IMR-90 (cell line): ENCODE measurements around the gene SCML2. TPM values are rescaled to one million over a fixed set of nuclear protein-coding genes. Genes with fewer than 3 reads are reported as not detected.

Experiments
- ATAC-seq: fragments of 200-7000 bp; cut with Tn5 transposase; 2 replicates; pipeline ENCODE4 v1.9.1; 2020; ENCODE audit warnings: low read depth, mild to moderate bottlenecking, moderate library complexity
- BruUV-seq: library from RNA; stranded (reverse); fragments of 400-500 nt; replicated peaks from 2 replicates; lab custom pipeline; 2021; lab: Mats Ljungman, UMichigan
- CTCF ChIA-PET: fragments of 300-600 bp; formaldehyde crosslinking; extraction: SDS; loops from one replicate; lab custom pipeline; 2021; ENCODE audit warnings: antibody characterized with exemption; lab: Yijun Ruan, JAX
- POLR2A ChIA-PET: fragments of 300-600 bp; sonication (Branson Sonifier 250); formaldehyde crosslinking; loops from one replicate; lab custom pipeline; 2022; ENCODE audit warnings: antibody characterized with exemption; ENCODE audit not compliant: unreplicated experiment; lab: Charles Lee
- DNase-seq: peaks from one replicate; pipeline ENCODE4 v3.0.0; 2013
- H2AFZ ChIP-seq: replicated peaks from 2 replicates; pipeline ENCODE3; 2013; ENCODE audit warnings: low read length, mild to moderate bottlenecking; ENCODE audit not compliant: poor library complexity
- H2AK5ac ChIP-seq: 2 replicates; pipeline ENCODE4 v1.6.1; 2013; ENCODE audit warnings: low read depth, low read length, inconsistent platforms
- H2AK9ac ChIP-seq: replicated peaks from 2 replicates; pipeline ENCODE3; 2013; ENCODE audit warnings: mild to moderate bottlenecking, low read depth, low read length, moderate library complexity; ENCODE audit not compliant: poor library complexity
- H2BK120ac ChIP-seq: 2 replicates; pipeline ENCODE4 v1.6.1; 2013; ENCODE audit warnings: low read depth, low read length, inconsistent platforms
- H2BK15ac ChIP-seq: 3 replicates; pipeline ENCODE4 v1.6.1; 2013; ENCODE audit warnings: low read depth, low read length, inconsistent platforms
- H2BK20ac ChIP-seq: 2 replicates; pipeline ENCODE4 v1.6.1; 2013; ENCODE audit warnings: low read depth, mild to moderate bottlenecking, inconsistent platforms, low read length, moderate library complexity
- H2BK5ac ChIP-seq: 2 replicates; pipeline ENCODE4 v1.6.1; 2013; ENCODE audit warnings: mild to moderate bottlenecking, low read depth, low read length, inconsistent platforms; ENCODE audit not compliant: poor library complexity, severe bottlenecking
- H3K14ac ChIP-seq: replicated peaks from 2 replicates; pipeline ENCODE4 v1.6.1; 2013; ENCODE audit warnings: low read depth, low read length, inconsistent platforms
- H3K18ac ChIP-seq: 2 replicates; pipeline ENCODE4 v1.6.1; 2013; ENCODE audit warnings: low read depth, low read length, control low read depth
- H3K23ac ChIP-seq: 2 replicates; pipeline ENCODE4 v1.6.1; 2013; ENCODE audit warnings: low read depth, low read length, inconsistent platforms
- H3K27ac ChIP-seq: 2 replicates; pipeline ENCODE4 v1.5.1; 2013; ENCODE audit warnings: mild to moderate bottlenecking, control low read depth, low read length; ENCODE audit not compliant: insufficient read depth
- H3K27me3 ChIP-seq: 2 replicates; pipeline ENCODE4 v1.6.1; 2013; ENCODE audit warnings: low read length; ENCODE audit not compliant: control insufficient read depth, insufficient read depth
- H3K36me3 ChIP-seq: 2 replicates; pipeline ENCODE4 v1.6.1; 2013; ENCODE audit warnings: low read length, mixed read lengths; ENCODE audit not compliant: control insufficient read depth, insufficient read depth
- H3K4ac ChIP-seq: 2 replicates; pipeline ENCODE4 v1.6.1; 2013; ENCODE audit warnings: low read depth, low read length, inconsistent platforms
- H3K4me1 ChIP-seq: 2 replicates; pipeline ENCODE4 v1.6.1; 2013; ENCODE audit warnings: low read length, mixed read lengths; ENCODE audit not compliant: control insufficient read depth, insufficient read depth
- H3K4me2 ChIP-seq: 2 replicates; pipeline ENCODE4 v1.6.1; 2013; ENCODE audit warnings: low read depth, mild to moderate bottlenecking, control low read depth, low read length, moderate library complexity
- H3K4me3 ChIP-seq: 2 replicates; pipeline ENCODE4 v1.5.1; 2013; ENCODE audit warnings: low read depth, mild to moderate bottlenecking, control low read depth, low read length, moderate library complexity; ENCODE audit not compliant: insufficient read depth
- H3K56ac ChIP-seq: 2 replicates; pipeline ENCODE4 v1.6.1; 2013; ENCODE audit warnings: low read length, inconsistent platforms; ENCODE audit not compliant: insufficient read depth; ENCODE audit errors: extremely low read depth
- H3K79me1 ChIP-seq, 2 experiments: 2 replicates each; pipeline ENCODE4 v1.6.1; 2013; ENCODE audit warnings: low read length in 2 of 2, inconsistent platforms in 1 of 2, low read depth in 1 of 2
- H3K9ac ChIP-seq: 2 replicates; pipeline ENCODE4 v1.6.1; 2013; ENCODE audit warnings: low read depth, low read length, control low read depth
- H3K9me1 ChIP-seq: 2 replicates; pipeline ENCODE4 v1.6.1; 2013; ENCODE audit warnings: low read length, inconsistent platforms; ENCODE audit not compliant: insufficient read depth
- H3K9me3 ChIP-seq: 2 replicates; pipeline ENCODE4 v1.6.1; 2013; ENCODE audit warnings: low read length; ENCODE audit not compliant: control insufficient read depth, insufficient read depth
- H4K20me1 ChIP-seq: 2 replicates; pipeline ENCODE4 v1.6.1; 2013; ENCODE audit warnings: low read length, inconsistent platforms; ENCODE audit not compliant: insufficient read depth
- H4K5ac ChIP-seq: 2 replicates; pipeline ENCODE4 v1.6.1; 2013; ENCODE audit warnings: mild to moderate bottlenecking, low read depth, low read length, control low read depth
- H4K8ac ChIP-seq, 2 experiments: 2 replicates each; pipeline ENCODE4 v1.6.1; 2013; ENCODE audit warnings: low read depth in 2 of 2, low read length in 2 of 2, control low read depth in 1 of 2, inconsistent platforms in 1 of 2
- H4K91ac ChIP-seq: 2 replicates; pipeline ENCODE4 v1.6.1; 2013; ENCODE audit warnings: low read depth, low read length, inconsistent platforms; ENCODE audit not compliant: insufficient read depth
- BHLHE40 ChIP-seq: fragments of 150-350 bp; IDR thresholded peaks from 2 replicates; pipeline ENCODE4 v1.6.1; 2016; ENCODE audit warnings: mild to moderate bottlenecking, low read depth, low read length
- CEBPB ChIP-seq: IDR thresholded peaks from 2 replicates; pipeline ENCODE4 v1.6.1; 2012; ENCODE audit warnings: low read depth, low read length, improper control_type of control experiment
- CHD1 ChIP-seq: IDR thresholded peaks from 2 replicates; pipeline ENCODE4 v1.6.1; 2012; ENCODE audit warnings: low read depth, low read length, improper control_type of control experiment
- FOS ChIP-seq: fragments of 150-350 bp; IDR thresholded peaks from 2 replicates; pipeline ENCODE4 v1.6.1; 2016; ENCODE audit warnings: low read depth, low read length
- MAFK ChIP-seq: IDR thresholded peaks from 2 replicates; pipeline ENCODE4 v1.6.1; 2012; ENCODE audit warnings: low read depth, low read length, improper control_type of control experiment
- MAZ ChIP-seq: IDR thresholded peaks from 2 replicates; pipeline ENCODE4 v1.6.1; 2012; ENCODE audit warnings: low read depth, mild to moderate bottlenecking, low read length, improper control_type of control experiment, moderate library complexity, borderline replicate concordance
- MXI1 ChIP-seq: IDR thresholded peaks from 2 replicates; pipeline ENCODE4 v1.6.1; 2012; ENCODE audit warnings: low read depth, mild to moderate bottlenecking, low read length, moderate library complexity, borderline replicate concordance
- NFE2L2 ChIP-seq: fragments of 150-350 bp; IDR thresholded peaks from 2 replicates; pipeline ENCODE4 v1.6.1; 2016; ENCODE audit warnings: low read depth, mild to moderate bottlenecking, low read length
- POLR2A ChIP-seq: IDR thresholded peaks from 2 replicates; pipeline ENCODE4 v1.6.1; 2012; ENCODE audit warnings: mild to moderate bottlenecking, low read depth, low read length
- RAD21 ChIP-seq: IDR thresholded peaks from 2 replicates; pipeline ENCODE4 v1.6.1; 2012; ENCODE audit warnings: low read length, improper control_type of control experiment
- RCOR1 ChIP-seq: IDR thresholded peaks from 2 replicates; pipeline ENCODE4 v1.6.1; 2012; ENCODE audit warnings: mild to moderate bottlenecking, low read length, improper control_type of control experiment; ENCODE audit not compliant: insufficient replicate concordance
- RFX5 ChIP-seq: IDR thresholded peaks from 2 replicates; pipeline ENCODE4 v1.8.0; 2012; ENCODE audit warnings: low read depth, mild to moderate bottlenecking, low read length, moderate library complexity
- SMC3 ChIP-seq: fragments of 150-350 bp; IDR thresholded peaks from 2 replicates; pipeline ENCODE4 v1.6.1; 2016; ENCODE audit warnings: low read depth, mild to moderate bottlenecking, antibody characterized with exemption, low read length, moderate library complexity
- WGBS, 2 experiments: methylation state at CpG; one replicate each; pipeline versions ENCODE4 v1.1.5 to v1.1.7; 2013; ENCODE audit warnings: missing lambda C conversion rate in 2 of 2; ENCODE audit not compliant: insufficient read length in 1 of 2; ENCODE audit errors: extremely low coverage in 2 of 2; 5-methylcytosine and 5-hydroxymethylcytosine counted together
- dilution Hi-C: fragments of 300-500 bp; cut with HindIII; formaldehyde crosslinking; loops from one replicate; pipeline ENCODE4 v1.14.3; 2018; ENCODE audit warnings: low sequenced_read_pairs; ENCODE audit not compliant: unreplicated experiment
- in situ Hi-C: fragments of 300-500 bp; cut with MboI; formaldehyde crosslinking; loops from 3 replicates; pipeline ENCODE4 v1.14.3; 2019; ENCODE audit warnings: low sequenced_read_pairs, inconsistent platforms, mixed read lengths
- intact Hi-C: fragments of 100-400 bp; cut with micrococcal nuclease; formaldehyde crosslinking; loops from 2 replicates; pipeline ENCODE4 v1.10.0; 2022
- polyA plus RNA-seq, 3 experiments: library from polyadenylated mRNA; depleted of rRNA; stranded (reverse); fragments of >200 nt; gene quantifications; 2 replicates each; pipeline ENCODE4 v1.2.3, GENCODE V29; 2012; ENCODE audit warnings: low replicate concordance in 1 of 3
- total RNA-seq: library from RNA; depleted of rRNA; stranded (reverse); fragments of >200 nt; gene quantifications from 2 replicates; pipeline ENCODE4 v1.2.3, GENCODE V29; 2012
- TF ChIP-seq, protein P1 (sequence below): conservative IDR thresholded peaks from 2 replicates; pipeline ENCODE4 v1.5.1; 2012; ENCODE audit warnings: mild to moderate bottlenecking, low read depth, low read length, improper control_type of control experiment
- TF ChIP-seq, protein P2 (sequence below): fragments of 150-350 bp; IDR thresholded peaks from 2 replicates; pipeline ENCODE4 v1.6.1; 2017; ENCODE audit warnings: mild to moderate bottlenecking, antibody characterized with exemption, low read length, low read depth
- TF ChIP-seq, protein P3 (sequence below): fragments of 150-350 bp; IDR thresholded peaks from 2 replicates; pipeline ENCODE4 v1.6.1; 2016; ENCODE audit warnings: low read depth, mild to moderate bottlenecking, low read length, moderate library complexity, borderline replicate concordance

SCML2 gene
- total and polyA plus RNA-seq, 2 of the 4 experiments (the other 2 are of a cell fraction): 1.3 to 1.7 TPM

DNA sequence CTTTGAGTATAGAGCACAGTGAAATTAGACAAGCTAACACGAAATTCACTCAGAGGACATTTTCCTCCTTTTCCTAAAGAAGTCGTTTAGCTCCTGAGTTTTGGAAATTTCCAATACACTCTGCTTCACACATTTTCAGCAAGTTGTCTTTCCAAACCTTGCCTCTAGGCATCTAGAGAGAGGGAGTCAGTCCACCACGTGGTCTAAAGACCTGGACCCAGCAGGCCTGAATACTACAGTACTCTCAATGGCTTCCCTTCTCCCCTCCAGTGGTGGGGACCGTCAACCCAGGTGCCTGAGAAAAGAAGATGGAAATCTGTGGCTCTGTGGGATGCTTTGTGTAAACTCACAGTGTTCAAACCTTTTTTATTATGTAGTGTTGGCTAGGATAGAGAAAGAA lies 13.9 kb upstream of the SCML2 start:
- no peak overlapping the region for H4K91ac ChIP-seq
- BruUV-seq: no TSS peak
- no peak for TF ChIP-seq RCOR1
- no peak for TF ChIP-seq BHLHE40
- TF ChIP-seq FOS: no peak
- no peak for TF ChIP-seq RFX5
- TF ChIP-seq RAD21: no peak
- no peak for TF ChIP-seq CEBPB
- TF ChIP-seq, protein P1, sequence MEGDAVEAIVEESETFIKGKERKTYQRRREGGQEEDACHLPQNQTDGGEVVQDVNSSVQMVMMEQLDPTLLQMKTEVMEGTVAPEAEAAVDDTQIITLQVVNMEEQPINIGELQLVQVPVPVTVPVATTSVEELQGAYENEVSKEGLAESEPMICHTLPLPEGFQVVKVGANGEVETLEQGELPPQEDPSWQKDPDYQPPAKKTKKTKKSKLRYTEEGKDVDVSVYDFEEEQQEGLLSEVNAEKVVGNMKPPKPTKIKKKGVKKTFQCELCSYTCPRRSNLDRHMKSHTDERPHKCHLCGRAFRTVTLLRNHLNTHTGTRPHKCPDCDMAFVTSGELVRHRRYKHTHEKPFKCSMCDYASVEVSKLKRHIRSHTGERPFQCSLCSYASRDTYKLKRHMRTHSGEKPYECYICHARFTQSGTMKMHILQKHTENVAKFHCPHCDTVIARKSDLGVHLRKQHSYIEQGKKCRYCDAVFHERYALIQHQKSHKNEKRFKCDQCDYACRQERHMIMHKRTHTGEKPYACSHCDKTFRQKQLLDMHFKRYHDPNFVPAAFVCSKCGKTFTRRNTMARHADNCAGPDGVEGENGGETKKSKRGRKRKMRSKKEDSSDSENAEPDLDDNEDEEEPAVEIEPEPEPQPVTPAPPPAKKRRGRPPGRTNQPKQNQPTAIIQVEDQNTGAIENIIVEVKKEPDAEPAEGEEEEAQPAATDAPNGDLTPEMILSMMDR: no peak
- TF ChIP-seq, protein P2, sequence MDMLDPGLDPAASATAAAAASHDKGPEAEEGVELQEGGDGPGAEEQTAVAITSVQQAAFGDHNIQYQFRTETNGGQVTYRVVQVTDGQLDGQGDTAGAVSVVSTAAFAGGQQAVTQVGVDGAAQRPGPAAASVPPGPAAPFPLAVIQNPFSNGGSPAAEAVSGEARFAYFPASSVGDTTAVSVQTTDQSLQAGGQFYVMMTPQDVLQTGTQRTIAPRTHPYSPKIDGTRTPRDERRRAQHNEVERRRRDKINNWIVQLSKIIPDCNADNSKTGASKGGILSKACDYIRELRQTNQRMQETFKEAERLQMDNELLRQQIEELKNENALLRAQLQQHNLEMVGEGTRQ: no peak
- no peak for TF ChIP-seq MAZ
- no peak for TF ChIP-seq MAFK
- no peak for TF ChIP-seq MXI1
- TF ChIP-seq NFE2L2: no peak
- no peak for TF ChIP-seq POLR2A
- TF ChIP-seq SMC3: no peak
- no peak for TF ChIP-seq CHD1
- TF ChIP-seq, protein P3, sequence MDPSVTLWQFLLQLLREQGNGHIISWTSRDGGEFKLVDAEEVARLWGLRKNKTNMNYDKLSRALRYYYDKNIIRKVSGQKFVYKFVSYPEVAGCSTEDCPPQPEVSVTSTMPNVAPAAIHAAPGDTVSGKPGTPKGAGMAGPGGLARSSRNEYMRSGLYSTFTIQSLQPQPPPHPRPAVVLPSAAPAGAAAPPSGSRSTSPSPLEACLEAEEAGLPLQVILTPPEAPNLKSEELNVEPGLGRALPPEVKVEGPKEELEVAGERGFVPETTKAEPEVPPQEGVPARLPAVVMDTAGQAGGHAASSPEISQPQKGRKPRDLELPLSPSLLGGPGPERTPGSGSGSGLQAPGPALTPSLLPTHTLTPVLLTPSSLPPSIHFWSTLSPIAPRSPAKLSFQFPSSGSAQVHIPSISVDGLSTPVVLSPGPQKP: no peak
- H3K14ac ChIP-seq: no peak overlapping the region
- ATAC-seq (no peak), DNase-seq (no peak)
- ChIA-PET CTCF (no interaction called here), POLR2A (no interaction called here)
- no peaks in the 10 kb centered on the region for H3K36me3 ChIP-seq
- H2AK5ac ChIP-seq: no peak overlapping the region
- no peak overlapping the region for H3K9ac ChIP-seq
- no peaks in the 10 kb centered on the region for H3K9me3 ChIP-seq
- H3K9me1 ChIP-seq: no peaks in the 10 kb centered on the region
- H3K27me3 ChIP-seq: peaks cover 4% of the 10 kb centered on the region
- no peak overlapping the region for H3K23ac ChIP-seq
- no peak overlapping the region for H2AK9ac ChIP-seq
- dilution Hi-C loops (no loop called here), intact Hi-C loops (no loop called here), in situ Hi-C loops (loop anchor here (25.0 kb wide), 1 partner anchor 606 kb away; no protein-coding TSS in a partner anchor)
- H3K4me3 ChIP-seq: no peak overlapping the region
- no peak overlapping the region for H3K4me2 ChIP-seq
- no peak overlapping the region for H4K5ac ChIP-seq
- H3K56ac ChIP-seq: no peak overlapping the region
- H4K20me1 ChIP-seq: no peaks in the 10 kb centered on the region
- no peak overlapping the region for H3K4ac ChIP-seq
- H2BK120ac ChIP-seq: no peak overlapping the region
- no peak overlapping the region for H3K27ac ChIP-seq
- no peak overlapping the region for H2BK15ac ChIP-seq
- no CpG with 5 or more reads among the region's 4 CpGs for WGBS, 2 experiments
- H2BK5ac ChIP-seq: no peak overlapping the region
- H2AFZ ChIP-seq: no peak overlapping the region
- H2BK20ac ChIP-seq: no peak overlapping the region
- no peaks in the 10 kb centered on the region for H3K4me1 ChIP-seq
- H3K18ac ChIP-seq: no peak overlapping the region
- H4K8ac ChIP-seq: no peak overlapping the region
- H3K79me1 ChIP-seq: no peaks in the 10 kb centered on the region
